Measurements from ENCODE around the gene ALDH1L1.
"Not testable (repeated sequence)": the region's sequence is repeated elsewhere in the genome, so short reads cannot be mapped to it uniquely, and the experiment has no call there.

Gene ALDH1L1

GRCh38 chr3:126078866-126079265 lies 101.5 kb downstream of the ALDH1L1 start:
- no peak for DNase-seq

- no peak for DNase-seq
Measured at GRCh38 chr3:126077754-126078153, 102.6 kb downstream of the ALDH1L1 start.

- DNase-seq, result no peak
Measured at GRCh38 chr3:126076140-126076539, 104.2 kb downstream of the ALDH1L1 start.

GRCh38 chr3:126070146-126070545 lies 110.2 kb downstream of the ALDH1L1 start:
- no peak for DNase-seq

- DNase-seq, result no peak
Measured at GRCh38 chr3:126067959-126068358, 112.4 kb downstream of the ALDH1L1 start.

GRCh38 chr3:126066676-126067075 lies 113.7 kb downstream of the ALDH1L1 start:
- not testable (repeated sequence) for DNase-seq

- no peak for DNase-seq
Measured at GRCh38 chr3:126065876-126066275, 114.5 kb downstream of the ALDH1L1 start.

- no peak for DNase-seq
Measured at GRCh38 chr3:126064627-126065258, 115.6 kb downstream of the ALDH1L1 start.

- no peak for DNase-seq
Measured at GRCh38 chr3:126063358-126063965, 116.9 kb downstream of the ALDH1L1 start.

- DNase-seq, result no peak
Measured at GRCh38 chr3:126061301-126062032, 118.9 kb downstream of the ALDH1L1 start.

- no peak for DNase-seq
Measured at GRCh38 chr3:126060613-126061145, 119.7 kb downstream of the ALDH1L1 start.

GRCh38 chr3:126058666-126059065 lies 121.7 kb downstream of the ALDH1L1 start:
- DNase-seq, result no peak

GRCh38 chr3:126057936-126058335 lies 122.5 kb downstream of the ALDH1L1 start:
- DNase-seq, result no peak

- DNase-seq, result no peak
Measured at GRCh38 chr3:126057501-126057819, 122.9 kb downstream of the ALDH1L1 start.

GRCh38 chr3:126056681-126057500 lies 123.5 kb downstream of the ALDH1L1 start:
- no peak for DNase-seq

GRCh38 chr3:126056088-126056487 lies 124.3 kb downstream of the ALDH1L1 start:
- no peak for DNase-seq

GRCh38 chr3:126054870-126055269 lies 125.5 kb downstream of the ALDH1L1 start:
- DNase-seq, result no peak

- DNase-seq, result no peak
Measured at GRCh38 chr3:126053949-126054569, 126.3 kb downstream of the ALDH1L1 start.

Measured in NCI-H1048 (cell line).